HG02840 (cell line): Measurements from ENCODE around the gene KRTAP10-4.
"Not testable (repeated sequence)": the region's sequence is repeated elsewhere in the genome, so short reads cannot be mapped to it uniquely, and the experiment has no call there.

ENCODE experiments used
- ATAC-seq: cut with Tn5 transposase; IDR thresholded peaks from one replicate; pipeline ENCODE4 v1.9.1; 2021; ENCODE audit warnings: mild to moderate bottlenecking, moderate library complexity, moderate number of reproducible peaks; ENCODE audit not compliant: unreplicated experiment, low FRiP score

The KRTAP10-4 gene

GRCh38 chr21:44573630-44574456 is at the start of gene KRTAP10-4:
Gene KRTAP10-4, plus strand, starts transcription at chr21:44573729. Its CDS starts 30 bp downstream, at chr21:44573759.
- ATAC-seq = not testable (repeated sequence)

- no peak for ATAC-seq
Measured at GRCh38 chr21:44524414-44525371, 48.8 kb upstream of the KRTAP10-4 start.

GRCh38 chr21:44525391-44526095 is 48.0 kb upstream of the KRTAP10-4 start:
- ATAC-seq = no peak

- ATAC-seq = no peak
Measured at GRCh38 chr21:44526096-44526997, 47.2 kb upstream of the KRTAP10-4 start.

GRCh38 chr21:44527156-44527982 is 46.2 kb upstream of the KRTAP10-4 start:
- no peak for ATAC-seq

GRCh38 chr21:44527983-44528633 is 45.4 kb upstream of the KRTAP10-4 start:
- ATAC-seq = no peak

GRCh38 chr21:44528634-44528995 is 44.9 kb upstream of the KRTAP10-4 start:
- ATAC-seq = no peak

- no peak for ATAC-seq
Measured at GRCh38 chr21:44529011-44529421, 44.5 kb upstream of the KRTAP10-4 start.

- no peak for ATAC-seq
Measured at GRCh38 chr21:44529503-44530125, 43.9 kb upstream of the KRTAP10-4 start.

- no peak for ATAC-seq
Measured at GRCh38 chr21:44530221-44530902, 43.2 kb upstream of the KRTAP10-4 start.

- ATAC-seq = no peak
Measured at GRCh38 chr21:44530903-44531605, 42.5 kb upstream of the KRTAP10-4 start.

GRCh38 chr21:44531606-44532564 is 41.6 kb upstream of the KRTAP10-4 start:
- no peak for ATAC-seq

- ATAC-seq = no peak
Measured at GRCh38 chr21:44532712-44533111, 40.8 kb upstream of the KRTAP10-4 start.

GRCh38 chr21:44533121-44533890 is 40.2 kb upstream of the KRTAP10-4 start:
- ATAC-seq = no peak
